ENCODE data around the gene GNAQ.
A peak's percentile ranks its signal among the peaks of the same experiment; 100 is the strongest.
"Not testable (repeated sequence)": the region's sequence is repeated elsewhere in the genome, so short reads cannot be mapped to it uniquely, and the experiment has no call there.

GNAQ gene

DNA sequence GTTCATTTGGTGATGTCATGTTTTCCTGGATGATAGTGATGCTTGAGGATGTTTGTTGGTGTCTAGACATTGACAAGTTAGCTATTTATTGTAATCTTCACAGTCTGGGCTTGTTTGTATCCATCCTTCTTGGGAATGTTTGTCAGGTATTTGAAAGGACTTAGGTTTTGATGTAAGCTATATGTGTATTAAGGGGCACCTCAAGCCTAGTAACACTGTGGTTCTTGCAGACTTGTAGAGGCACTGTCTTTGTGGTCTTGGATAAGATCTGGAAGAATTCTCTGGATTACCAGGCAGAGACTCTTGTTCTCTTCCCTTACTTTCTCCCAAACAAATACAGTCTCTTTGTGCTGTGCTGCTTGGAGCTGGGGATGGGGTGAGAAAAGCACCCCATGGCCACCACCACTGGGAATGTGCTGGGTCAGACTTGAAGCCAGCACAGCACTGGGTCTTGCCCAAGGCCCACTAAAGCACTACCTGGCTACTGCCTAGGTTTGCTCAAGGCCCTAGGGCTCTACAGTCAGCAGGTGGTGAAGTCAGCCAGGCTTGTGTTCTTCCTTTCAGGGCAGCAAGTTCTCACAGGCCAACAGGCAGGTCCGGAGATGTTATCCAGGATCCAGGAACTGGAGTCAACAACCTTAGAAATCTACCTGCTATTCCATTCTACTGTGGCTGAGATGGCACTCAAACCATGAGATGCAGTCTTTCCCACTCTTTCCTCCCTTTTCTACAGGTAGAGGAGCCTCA lies 334.2 kb downstream of the GNAQ start:
- no peaks in the 10 kb centered on the region for H3K4me1 Mint-ChIP-seq
- peaks cover 41% of the 10 kb centered on the region for H3K9me3 Mint-ChIP-seq
- no peak overlapping the region for H3K27ac Mint-ChIP-seq
- no peak overlapping the region for H3K4me3 Mint-ChIP-seq
- H3K36me3 Mint-ChIP-seq (ENCODE audit: low read depth) = no peaks in the 10 kb centered on the region
- H3K27me3 Mint-ChIP-seq (ENCODE audit: low read depth) = no peaks in the 10 kb centered on the region
- TF ChIP-seq, protein P1, sequence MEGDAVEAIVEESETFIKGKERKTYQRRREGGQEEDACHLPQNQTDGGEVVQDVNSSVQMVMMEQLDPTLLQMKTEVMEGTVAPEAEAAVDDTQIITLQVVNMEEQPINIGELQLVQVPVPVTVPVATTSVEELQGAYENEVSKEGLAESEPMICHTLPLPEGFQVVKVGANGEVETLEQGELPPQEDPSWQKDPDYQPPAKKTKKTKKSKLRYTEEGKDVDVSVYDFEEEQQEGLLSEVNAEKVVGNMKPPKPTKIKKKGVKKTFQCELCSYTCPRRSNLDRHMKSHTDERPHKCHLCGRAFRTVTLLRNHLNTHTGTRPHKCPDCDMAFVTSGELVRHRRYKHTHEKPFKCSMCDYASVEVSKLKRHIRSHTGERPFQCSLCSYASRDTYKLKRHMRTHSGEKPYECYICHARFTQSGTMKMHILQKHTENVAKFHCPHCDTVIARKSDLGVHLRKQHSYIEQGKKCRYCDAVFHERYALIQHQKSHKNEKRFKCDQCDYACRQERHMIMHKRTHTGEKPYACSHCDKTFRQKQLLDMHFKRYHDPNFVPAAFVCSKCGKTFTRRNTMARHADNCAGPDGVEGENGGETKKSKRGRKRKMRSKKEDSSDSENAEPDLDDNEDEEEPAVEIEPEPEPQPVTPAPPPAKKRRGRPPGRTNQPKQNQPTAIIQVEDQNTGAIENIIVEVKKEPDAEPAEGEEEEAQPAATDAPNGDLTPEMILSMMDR (IDR thresholded peaks at IDR 0.05; ENCODE audit: unreplicated experiment in 3 of 3) = no peak

DNA sequence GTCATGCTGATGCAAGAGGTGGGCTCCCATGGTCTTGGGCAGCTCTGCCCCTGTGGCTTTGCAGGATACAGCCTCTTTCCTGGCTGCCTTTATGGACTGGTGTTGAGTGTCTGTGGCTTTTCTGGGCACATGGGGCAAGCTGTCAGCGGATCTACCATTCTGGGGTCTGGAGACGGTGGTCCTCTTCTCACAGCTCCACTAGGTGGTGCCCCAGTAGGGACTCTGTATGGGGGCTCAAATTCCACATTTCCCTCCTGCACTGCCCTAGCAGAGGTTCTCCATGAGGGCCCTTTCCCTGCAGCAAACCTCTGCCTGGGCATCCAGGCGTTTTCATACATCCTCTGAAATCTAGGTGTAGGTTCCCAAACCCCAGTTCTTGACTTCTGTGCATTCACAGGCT lies 340.9 kb downstream of the GNAQ start:
- H3K27me3 Mint-ChIP-seq (ENCODE audit: low read depth); H3K4me3 Mint-ChIP-seq; H3K36me3 Mint-ChIP-seq (ENCODE audit: low read depth); H3K4me1 Mint-ChIP-seq: not testable (repeated sequence)
- H3K27ac Mint-ChIP-seq = peak overlapping the region in 1 of 3 experiments; percentile 75
- peaks cover 37% of the 10 kb centered on the region for H3K9me3 Mint-ChIP-seq

DNA sequence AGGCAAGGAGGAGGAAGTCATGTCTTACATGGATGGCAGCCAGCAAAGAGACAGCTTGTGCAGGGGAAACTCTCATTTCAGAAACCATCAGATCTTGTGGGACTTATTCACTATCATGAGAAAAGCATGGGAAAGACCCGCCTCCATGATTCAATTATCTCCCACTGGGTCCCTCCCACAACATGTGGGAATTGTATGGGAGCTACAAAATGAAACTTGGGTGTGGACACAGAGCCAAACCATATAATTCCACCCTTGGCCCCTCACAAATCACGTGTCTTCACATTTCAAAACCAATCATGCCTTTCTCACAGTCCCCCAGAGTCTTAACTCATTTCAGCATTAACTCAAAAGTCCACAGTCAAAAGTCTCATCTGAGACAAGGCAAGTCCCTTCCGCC lies 341.5 kb downstream of the GNAQ start:
- not testable (repeated sequence) for H3K4me3 Mint-ChIP-seq; H3K4me1 Mint-ChIP-seq; H3K27me3 Mint-ChIP-seq (ENCODE audit: low read depth); H3K36me3 Mint-ChIP-seq (ENCODE audit: low read depth)
- H3K27ac Mint-ChIP-seq = peak overlapping the region in 2 of 3 experiments; percentile 23 to 75
- H3K9me3 Mint-ChIP-seq = peaks cover 37% of the 10 kb centered on the region

DNA sequence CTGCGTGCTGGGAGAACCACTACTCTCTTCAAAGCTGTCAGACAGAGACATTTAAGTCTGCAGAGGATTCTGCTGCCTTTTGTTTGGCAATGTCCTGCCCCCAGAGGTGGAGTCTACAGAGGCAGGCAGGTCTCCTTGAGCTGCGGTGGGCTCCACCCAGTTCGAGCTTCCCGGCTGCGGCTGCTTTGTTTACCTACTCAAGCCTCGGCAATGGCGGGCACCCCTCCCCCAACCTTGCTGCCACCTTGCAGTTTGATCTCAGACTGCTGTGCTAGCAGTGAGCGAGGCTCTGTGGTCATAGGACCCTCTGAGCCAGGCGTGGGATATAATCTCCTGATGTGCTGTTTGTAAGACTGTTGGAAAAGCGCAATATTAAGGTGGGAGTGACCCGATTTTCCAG lies 343.9 kb downstream of the GNAQ start:
- H3K4me3 Mint-ChIP-seq; H3K36me3 Mint-ChIP-seq (ENCODE audit: low read depth); H3K27ac Mint-ChIP-seq; H3K4me1 Mint-ChIP-seq; H3K27me3 Mint-ChIP-seq (ENCODE audit: low read depth): not testable (repeated sequence)
- peaks cover 23% of the 10 kb centered on the region for H3K9me3 Mint-ChIP-seq

DNA sequence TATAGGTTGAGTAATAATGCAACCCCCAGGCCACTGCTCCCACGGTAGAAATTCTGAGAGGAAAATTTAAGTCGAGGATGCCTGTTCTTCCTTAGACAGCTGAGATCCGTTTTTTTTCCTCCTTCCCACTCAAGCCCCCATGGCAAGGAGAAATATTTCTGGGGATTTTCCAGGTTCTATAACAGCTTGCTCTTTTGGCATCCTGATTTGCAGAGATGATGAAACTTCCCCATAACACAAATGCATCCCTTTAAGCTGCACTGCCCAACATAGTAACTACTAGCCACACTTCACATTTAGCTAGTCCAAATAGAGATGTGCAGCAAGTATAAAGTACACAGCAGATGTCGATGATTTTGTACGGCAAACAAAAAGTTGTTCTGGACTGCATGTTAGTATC lies 351.0 kb downstream of the GNAQ start:
- Mint-ChIP-seq H3K27ac (peak overlapping the region; percentile 28 to 68 (median 38)), H3K36me3 (ENCODE audit: low read depth) (no peaks in the 10 kb centered on the region), H3K27me3 (ENCODE audit: low read depth) (no peaks in the 10 kb centered on the region), H3K9me3 (peaks cover 4% of the 10 kb centered on the region), H3K4me3 (no peak overlapping the region), H3K4me1 (peaks cover 33% of the 10 kb centered on the region)
- TF ChIP-seq, protein P1 (IDR thresholded peaks at IDR 0.05; ENCODE audit: unreplicated experiment in 3 of 3) = no peak

DNA sequence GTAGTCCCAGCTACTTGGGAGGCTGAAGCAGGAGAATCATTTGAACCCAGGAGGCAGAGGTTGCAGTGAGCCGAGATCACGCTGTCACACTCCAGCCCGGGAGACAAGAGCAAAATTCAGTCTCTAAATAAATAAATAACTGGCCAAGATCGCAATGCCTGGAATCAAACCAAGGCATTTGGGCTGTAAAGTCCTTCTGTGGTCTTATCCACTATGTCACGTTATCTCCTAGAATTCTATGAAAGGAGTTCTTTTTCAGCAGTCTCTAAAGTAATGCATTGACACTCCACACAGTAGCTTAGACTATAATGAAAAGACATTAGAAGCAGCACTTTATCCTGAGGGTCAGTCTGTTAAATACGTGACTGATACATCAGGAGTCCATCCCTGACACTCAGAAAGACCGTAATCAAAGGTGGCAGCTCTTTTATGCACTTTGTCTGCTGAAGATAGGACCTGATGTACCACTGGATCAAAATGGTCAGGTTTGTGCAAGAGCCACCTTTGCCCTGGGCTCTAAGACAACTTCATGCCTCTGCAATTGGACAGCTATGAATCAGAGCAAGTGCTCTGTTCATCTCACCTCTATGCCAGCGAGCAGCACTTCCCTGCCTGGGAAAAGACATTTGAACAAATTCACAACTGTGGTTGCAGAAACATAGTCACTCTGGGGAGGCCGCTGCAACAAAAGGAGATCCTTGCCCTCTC lies 351.8 kb downstream of the GNAQ start:
- Mint-ChIP-seq H3K27me3 (ENCODE audit: low read depth) (no peaks in the 10 kb centered on the region), H3K36me3 (ENCODE audit: low read depth) (no peaks in the 10 kb centered on the region), H3K4me3 (no peak overlapping the region), H3K4me1 (peaks cover 41% of the 10 kb centered on the region), H3K27ac (peak overlapping the region in 2 of 3 experiments; percentile 38 to 68), H3K9me3 (peaks cover 4% of the 10 kb centered on the region)
- TF ChIP-seq, protein P1 (IDR thresholded peaks at IDR 0.05; ENCODE audit: unreplicated experiment in 3 of 3) = no peak

DNA sequence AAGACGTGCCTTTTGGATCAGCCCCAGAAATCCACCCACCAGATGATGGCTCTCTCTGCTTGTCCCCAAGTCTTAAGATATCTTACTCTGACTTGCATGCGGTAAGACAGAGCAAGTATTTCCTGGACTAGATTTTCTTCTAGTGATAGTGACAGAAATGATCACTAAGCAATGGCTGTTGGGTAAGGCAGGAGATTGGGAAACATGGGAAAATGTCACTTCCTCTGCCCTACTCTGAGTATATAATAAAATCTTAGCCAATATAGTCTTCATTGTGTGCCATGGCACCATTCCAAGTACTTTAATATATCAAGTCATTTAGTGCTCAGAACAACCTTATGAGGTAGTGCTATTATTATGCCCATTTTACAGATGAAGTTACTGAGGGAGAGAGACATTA lies 352.5 kb downstream of the GNAQ start:
- peak overlapping the region; percentile 90 to 94 (median 93) for H3K27ac Mint-ChIP-seq
- TF ChIP-seq, protein P1 (IDR thresholded peaks at IDR 0.05; ENCODE audit: unreplicated experiment in 3 of 3) = no peak
- no peaks in the 10 kb centered on the region for H3K27me3 Mint-ChIP-seq (ENCODE audit: low read depth)
- no peaks in the 10 kb centered on the region for H3K36me3 Mint-ChIP-seq (ENCODE audit: low read depth)
- H3K4me1 Mint-ChIP-seq = peaks cover 44% of the 10 kb centered on the region
- H3K9me3 Mint-ChIP-seq = peaks cover 4% of the 10 kb centered on the region
- H3K4me3 Mint-ChIP-seq = no peak overlapping the region
